ENCODE measurements around the gene C16orf87.

DNA sequence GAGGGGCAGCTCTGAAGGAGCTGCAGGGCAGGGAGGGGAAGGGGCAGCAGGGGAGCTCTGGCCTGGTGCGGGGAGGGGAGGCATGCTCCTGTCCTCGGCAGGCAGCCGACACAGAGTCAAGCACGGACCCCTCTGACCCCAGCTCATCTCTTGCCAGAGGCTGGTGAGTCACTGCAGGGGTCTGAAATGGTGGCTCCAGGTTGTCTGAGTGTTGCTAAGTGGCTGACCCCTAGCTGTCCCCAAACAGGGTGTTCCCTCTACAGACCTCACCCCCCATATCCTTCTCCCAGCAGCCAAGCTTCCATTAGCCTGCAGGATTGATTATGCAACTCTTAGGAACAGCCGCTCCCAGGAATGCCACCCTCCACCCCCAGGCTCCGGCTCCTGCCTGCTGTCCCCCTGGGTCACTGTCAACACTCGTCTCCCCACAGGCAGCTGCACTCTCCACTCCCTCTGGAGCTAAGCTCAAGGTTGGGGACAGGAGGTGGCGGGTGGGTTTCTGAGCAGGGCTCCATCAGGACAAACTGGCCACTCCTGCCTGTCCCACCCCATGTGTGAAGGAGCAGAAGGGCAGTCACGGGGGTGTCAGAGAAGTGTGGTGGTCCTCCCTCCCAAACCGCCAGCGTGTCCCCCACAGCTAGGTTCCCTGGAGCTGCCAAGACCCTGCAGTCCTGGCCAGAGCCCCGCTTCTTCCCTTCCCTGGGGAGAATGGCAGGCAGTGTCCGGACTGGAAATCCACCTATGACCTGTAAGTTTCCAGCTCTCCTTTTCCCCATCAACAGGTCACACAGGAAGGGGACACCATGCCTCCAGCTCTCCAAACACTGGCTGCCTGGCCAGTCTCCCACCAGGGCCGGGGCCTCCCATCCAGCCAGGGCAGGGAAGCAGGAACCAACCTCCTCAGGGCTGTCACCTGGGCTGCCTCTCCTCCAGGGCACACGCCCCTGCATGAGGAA lies 83.9 kb downstream of the C16orf87 start:
- TF ChIP-seq ZNF8 (CRISPR knock-in tag; IDR thresholded peaks at IDR 0.05) (no peak), ZFP3 (CRISPR knock-in tag; IDR thresholded peaks at IDR 0.05) (no peak), TOX (CRISPR knock-in tag; IDR thresholded peaks at IDR 0.05; ENCODE audit: borderline replicate concordance) (no peak), ISL1 (CRISPR knock-in tag; IDR thresholded peaks at IDR 0.05) (no peak), BACH2 (CRISPR knock-in tag; IDR thresholded peaks at IDR 0.05; ENCODE audit: borderline replicate concordance) (no peak), ARNTL (CRISPR knock-in tag; IDR thresholded peaks at IDR 0.05; ENCODE audit: borderline replicate concordance, low read depth) (no peak), SNAI2 (CRISPR knock-in tag; IDR thresholded peaks at IDR 0.05) (no peak), CSDC2 (CRISPR knock-in tag; IDR thresholded peaks at IDR 0.05) (no peak), ESRRG (CRISPR knock-in tag; IDR thresholded peaks at IDR 0.05) (no peak), PPARA (CRISPR knock-in tag; IDR thresholded peaks at IDR 0.05; ENCODE audit: borderline replicate concordance) (no peak), ZNF565 (CRISPR knock-in tag; conservative IDR thresholded peaks at IDR 0.05; ENCODE audit: low read depth) (no peak)
- TF ChIP-seq, protein P1, sequence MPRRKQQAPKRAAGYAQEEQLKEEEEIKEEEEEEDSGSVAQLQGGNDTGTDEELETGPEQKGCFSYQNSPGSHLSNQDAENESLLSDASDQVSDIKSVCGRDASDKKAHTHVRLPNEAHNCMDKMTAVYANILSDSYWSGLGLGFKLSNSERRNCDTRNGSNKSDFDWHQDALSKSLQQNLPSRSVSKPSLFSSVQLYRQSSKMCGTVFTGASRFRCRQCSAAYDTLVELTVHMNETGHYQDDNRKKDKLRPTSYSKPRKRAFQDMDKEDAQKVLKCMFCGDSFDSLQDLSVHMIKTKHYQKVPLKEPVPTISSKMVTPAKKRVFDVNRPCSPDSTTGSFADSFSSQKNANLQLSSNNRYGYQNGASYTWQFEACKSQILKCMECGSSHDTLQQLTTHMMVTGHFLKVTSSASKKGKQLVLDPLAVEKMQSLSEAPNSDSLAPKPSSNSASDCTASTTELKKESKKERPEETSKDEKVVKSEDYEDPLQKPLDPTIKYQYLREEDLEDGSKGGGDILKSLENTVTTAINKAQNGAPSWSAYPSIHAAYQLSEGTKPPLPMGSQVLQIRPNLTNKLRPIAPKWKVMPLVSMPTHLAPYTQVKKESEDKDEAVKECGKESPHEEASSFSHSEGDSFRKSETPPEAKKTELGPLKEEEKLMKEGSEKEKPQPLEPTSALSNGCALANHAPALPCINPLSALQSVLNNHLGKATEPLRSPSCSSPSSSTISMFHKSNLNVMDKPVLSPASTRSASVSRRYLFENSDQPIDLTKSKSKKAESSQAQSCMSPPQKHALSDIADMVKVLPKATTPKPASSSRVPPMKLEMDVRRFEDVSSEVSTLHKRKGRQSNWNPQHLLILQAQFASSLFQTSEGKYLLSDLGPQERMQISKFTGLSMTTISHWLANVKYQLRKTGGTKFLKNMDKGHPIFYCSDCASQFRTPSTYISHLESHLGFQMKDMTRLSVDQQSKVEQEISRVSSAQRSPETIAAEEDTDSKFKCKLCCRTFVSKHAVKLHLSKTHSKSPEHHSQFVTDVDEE (CRISPR knock-in tag; IDR thresholded peaks at IDR 0.05), result no peak
